Measurements from ENCODE around the gene YBX2.

YBX2 gene

GRCh38 chr17:7280519-7281073 is 13.8 kb downstream of the YBX2 start:
- Mint-ChIP-seq H3K27me3 (ENCODE audit: low read depth) (peaks cover 45% of the 10 kb centered on the region), H3K4me3 (peak overlapping the region; percentile 58), H3K4me1 (ENCODE audit: low read depth) (peaks cover 13% of the 10 kb centered on the region), H3K36me3 (ENCODE audit: low read depth) (no peaks in the 10 kb centered on the region), H3K27ac (peak overlapping the region; percentile 26), H3K9me3 (no peaks in the 10 kb centered on the region)

DNA sequence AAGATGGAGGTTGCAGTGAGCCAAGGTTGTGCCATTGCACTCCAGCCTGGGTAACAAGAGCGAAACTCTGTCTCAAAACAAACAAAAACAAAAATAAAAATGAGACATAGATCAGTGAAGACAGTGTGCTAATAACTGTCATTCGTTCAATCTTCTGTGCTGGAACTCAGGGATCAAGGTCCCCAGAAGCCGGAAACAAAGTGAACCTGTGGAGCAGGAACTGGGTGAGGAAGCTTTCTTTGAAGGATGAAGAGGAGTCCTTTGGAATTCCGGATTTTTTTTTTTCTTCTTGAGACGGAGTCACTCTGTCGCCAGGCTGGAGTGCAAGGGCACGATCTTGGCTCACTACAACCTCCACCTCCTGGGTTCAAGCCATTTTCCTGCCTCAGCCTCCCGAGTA is 15.0 kb downstream of the YBX2 start:
- H3K27me3 Mint-ChIP-seq (ENCODE audit: low read depth) = peaks cover 42% of the 10 kb centered on the region
- peaks cover 13% of the 10 kb centered on the region for H3K4me1 Mint-ChIP-seq (ENCODE audit: low read depth)
- H3K4me3 Mint-ChIP-seq = no peak overlapping the region
- H3K9me3 Mint-ChIP-seq = no peaks in the 10 kb centered on the region
- no peak overlapping the region for H3K27ac Mint-ChIP-seq
- no peaks in the 10 kb centered on the region for H3K36me3 Mint-ChIP-seq (ENCODE audit: low read depth)

DNA sequence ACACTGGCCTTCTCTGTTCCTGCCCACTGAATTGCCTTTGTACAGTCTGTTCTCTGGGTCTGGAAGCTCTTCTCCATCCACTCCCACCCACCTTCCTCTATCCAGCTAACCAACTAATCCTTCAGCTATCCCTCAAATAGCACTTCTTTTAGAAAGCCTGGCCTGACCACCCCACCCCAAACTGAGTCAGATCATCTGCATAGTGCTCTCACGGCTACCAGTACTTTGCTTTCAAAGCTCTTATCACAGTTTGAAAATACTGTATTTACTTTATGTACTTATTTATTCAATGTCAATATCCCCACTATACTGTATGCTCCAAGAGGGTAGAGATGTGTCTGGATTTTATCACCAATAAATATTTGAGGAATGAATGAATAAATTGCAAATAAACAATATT is 27.7 kb downstream of the YBX2 start:
- Mint-ChIP-seq H3K27ac (no peak overlapping the region), H3K36me3 (ENCODE audit: low read depth) (peaks cover 3% of the 10 kb centered on the region), H3K4me1 (ENCODE audit: low read depth) (peaks cover 14% of the 10 kb centered on the region), H3K9me3 (no peaks in the 10 kb centered on the region), H3K27me3 (ENCODE audit: low read depth) (peaks cover 34% of the 10 kb centered on the region), H3K4me3 (no peak overlapping the region)

GRCh38 chr17:7263801-7264078 is 30.7 kb downstream of the YBX2 start:
- Mint-ChIP-seq H3K27ac (no peak overlapping the region), H3K4me3 (peak overlapping the region; percentile 61), H3K27me3 (ENCODE audit: low read depth) (peaks cover 31% of the 10 kb centered on the region), H3K9me3 (no peaks in the 10 kb centered on the region), H3K4me1 (ENCODE audit: low read depth) (peaks cover 17% of the 10 kb centered on the region), H3K36me3 (ENCODE audit: low read depth) (peaks cover 9% of the 10 kb centered on the region)

- Mint-ChIP-seq H3K27ac (peak overlapping the region; percentile 55), H3K4me1 (ENCODE audit: low read depth) (peaks cover 17% of the 10 kb centered on the region), H3K9me3 (no peaks in the 10 kb centered on the region), H3K4me3 (peak overlapping the region; percentile 61), H3K36me3 (ENCODE audit: low read depth) (peaks cover 11% of the 10 kb centered on the region), H3K27me3 (ENCODE audit: low read depth) (peaks cover 31% of the 10 kb centered on the region)
Observed at GRCh38 chr17:7262935-7263800, 31.3 kb downstream of the YBX2 start.

- Mint-ChIP-seq H3K9me3 (no peaks in the 10 kb centered on the region), H3K36me3 (ENCODE audit: low read depth) (peaks cover 11% of the 10 kb centered on the region), H3K27me3 (ENCODE audit: low read depth) (peaks cover 31% of the 10 kb centered on the region), H3K4me3 (peak within 1 kb of the TSS; percentile 61), H3K27ac (peak within 1 kb of the TSS; percentile 55), H3K4me1 (ENCODE audit: low read depth) (peaks cover 17% of the 10 kb centered on the region)
Observed at GRCh38 chr17:7262192-7262934, 32.1 kb downstream of the YBX2 start, which contains the start of gene CLDN7. Gene CLDN7 (minus strand): TSS chr17:7262478. CDS start chr17:7262043, 435 bp downstream.

DNA sequence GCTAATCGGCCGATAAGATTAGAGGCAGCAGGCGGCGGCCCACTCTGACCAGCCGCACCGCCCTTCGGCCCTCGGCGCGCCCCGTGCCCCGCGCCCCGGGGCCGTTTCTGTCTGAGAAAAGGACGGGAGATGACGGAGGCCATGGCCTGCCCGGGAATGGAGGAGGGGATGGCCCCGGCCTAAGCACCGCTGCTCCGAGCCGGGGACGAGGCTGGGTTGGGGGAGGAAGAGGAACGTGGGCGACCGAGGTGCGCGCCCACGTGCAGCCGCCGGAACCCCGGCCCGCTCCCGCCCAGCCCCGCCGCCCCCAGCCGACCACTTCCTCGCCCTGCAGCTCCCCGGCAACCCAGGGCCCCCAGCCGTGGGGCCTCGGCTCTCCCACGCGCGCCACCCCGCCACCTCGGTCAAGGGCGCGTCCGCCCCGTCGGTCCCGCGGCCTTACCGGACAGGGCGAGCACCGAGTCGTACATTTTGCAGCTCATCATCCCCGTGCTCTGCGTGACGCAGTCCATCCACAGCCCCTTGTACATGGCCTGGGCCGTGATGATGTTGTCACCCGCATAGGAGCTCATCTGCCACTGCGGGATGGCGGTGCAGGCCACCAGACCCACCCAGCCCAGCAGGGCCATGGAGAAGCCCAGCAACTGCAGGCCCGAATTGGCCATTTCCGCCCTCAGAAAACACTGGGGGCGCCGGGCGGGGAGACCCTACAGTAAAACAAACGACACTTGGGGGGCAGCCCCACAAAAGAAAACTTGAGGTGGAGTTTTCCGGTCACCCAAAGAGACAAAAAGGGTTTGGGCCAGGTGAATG is 32.9 kb downstream of the YBX2 start:
- Mint-ChIP-seq H3K4me1 (ENCODE audit: low read depth) (peaks cover 17% of the 10 kb centered on the region), H3K27me3 (ENCODE audit: low read depth) (peaks cover 27% of the 10 kb centered on the region), H3K9me3 (no peaks in the 10 kb centered on the region), H3K36me3 (ENCODE audit: low read depth) (peaks cover 14% of the 10 kb centered on the region), H3K27ac (no peak overlapping the region), H3K4me3 (peak overlapping the region; percentile 58)

DNA sequence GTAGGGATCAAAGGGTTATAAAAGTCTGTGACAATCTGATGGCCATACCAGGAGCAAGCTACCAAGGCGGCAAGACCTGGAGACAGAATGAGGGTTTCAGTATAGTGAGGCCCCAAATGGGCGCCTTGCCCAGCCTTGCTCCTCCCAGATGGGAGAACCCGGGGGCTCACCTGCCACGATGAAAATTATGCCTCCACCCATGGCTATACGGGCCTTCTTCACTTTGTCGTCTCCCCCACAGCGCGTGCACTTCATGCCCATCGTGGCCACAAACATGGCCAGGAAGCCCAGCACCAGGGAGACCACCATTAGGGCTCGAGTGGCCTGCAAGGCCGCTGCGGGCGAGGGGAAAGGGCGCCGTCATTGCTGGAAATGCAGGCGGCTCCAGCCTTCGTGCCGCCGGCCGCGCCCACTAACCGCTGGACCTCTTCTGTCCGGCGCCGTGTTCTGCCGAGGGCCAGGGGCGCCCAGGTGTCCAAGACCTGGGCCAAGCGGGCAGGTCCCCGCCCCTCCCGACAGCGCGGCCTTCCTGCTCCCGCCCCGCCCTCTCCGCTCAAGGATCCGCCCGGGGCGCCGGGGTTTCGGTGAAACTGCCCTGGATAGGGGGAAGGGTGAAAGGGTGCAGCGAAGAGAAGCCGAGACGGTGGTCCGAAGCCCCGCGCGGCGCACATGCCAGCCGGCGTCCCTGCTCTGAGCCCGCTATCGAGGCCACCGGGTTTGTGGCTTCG is 33.6 kb downstream of the YBX2 start:
- no peak overlapping the region for H3K4me3 Mint-ChIP-seq
- H3K9me3 Mint-ChIP-seq = no peaks in the 10 kb centered on the region
- H3K27me3 Mint-ChIP-seq (ENCODE audit: low read depth) = peaks cover 27% of the 10 kb centered on the region
- H3K36me3 Mint-ChIP-seq (ENCODE audit: low read depth) = peaks cover 20% of the 10 kb centered on the region
- peaks cover 19% of the 10 kb centered on the region for H3K4me1 Mint-ChIP-seq (ENCODE audit: low read depth)
- no peak overlapping the region for H3K27ac Mint-ChIP-seq

- Mint-ChIP-seq H3K9me3 (no peaks in the 10 kb centered on the region), H3K27ac (no peak overlapping the region), H3K4me3 (no peak overlapping the region), H3K36me3 (ENCODE audit: low read depth) (peaks cover 20% of the 10 kb centered on the region), H3K4me1 (ENCODE audit: low read depth) (peaks cover 19% of the 10 kb centered on the region), H3K27me3 (ENCODE audit: low read depth) (peaks cover 27% of the 10 kb centered on the region)
Observed at GRCh38 chr17:7260151-7260550, 34.3 kb downstream of the YBX2 start.

DNA sequence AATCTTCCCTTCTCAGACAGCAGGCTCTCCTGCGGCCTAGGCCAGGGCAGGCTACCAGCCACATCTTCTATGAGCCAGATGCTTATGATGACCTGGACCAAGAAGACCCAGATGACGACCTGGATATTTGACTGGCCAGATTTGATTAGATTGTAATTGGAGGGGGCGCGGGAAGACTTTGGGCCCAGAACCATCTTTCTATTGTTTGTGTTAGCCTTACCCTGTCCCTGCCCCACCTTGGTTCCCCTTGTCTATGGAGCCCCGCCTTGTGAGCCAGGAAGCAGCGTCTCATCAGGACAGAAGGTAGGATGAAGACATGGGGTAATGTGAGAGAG is 34.9 kb downstream of the YBX2 start:
- Mint-ChIP-seq H3K27ac (no peak overlapping the region), H3K4me1 (ENCODE audit: low read depth) (peaks cover 19% of the 10 kb centered on the region), H3K4me3 (no peak overlapping the region), H3K36me3 (ENCODE audit: low read depth) (peaks cover 24% of the 10 kb centered on the region), H3K9me3 (no peaks in the 10 kb centered on the region), H3K27me3 (ENCODE audit: low read depth) (peaks cover 25% of the 10 kb centered on the region)

DNA sequence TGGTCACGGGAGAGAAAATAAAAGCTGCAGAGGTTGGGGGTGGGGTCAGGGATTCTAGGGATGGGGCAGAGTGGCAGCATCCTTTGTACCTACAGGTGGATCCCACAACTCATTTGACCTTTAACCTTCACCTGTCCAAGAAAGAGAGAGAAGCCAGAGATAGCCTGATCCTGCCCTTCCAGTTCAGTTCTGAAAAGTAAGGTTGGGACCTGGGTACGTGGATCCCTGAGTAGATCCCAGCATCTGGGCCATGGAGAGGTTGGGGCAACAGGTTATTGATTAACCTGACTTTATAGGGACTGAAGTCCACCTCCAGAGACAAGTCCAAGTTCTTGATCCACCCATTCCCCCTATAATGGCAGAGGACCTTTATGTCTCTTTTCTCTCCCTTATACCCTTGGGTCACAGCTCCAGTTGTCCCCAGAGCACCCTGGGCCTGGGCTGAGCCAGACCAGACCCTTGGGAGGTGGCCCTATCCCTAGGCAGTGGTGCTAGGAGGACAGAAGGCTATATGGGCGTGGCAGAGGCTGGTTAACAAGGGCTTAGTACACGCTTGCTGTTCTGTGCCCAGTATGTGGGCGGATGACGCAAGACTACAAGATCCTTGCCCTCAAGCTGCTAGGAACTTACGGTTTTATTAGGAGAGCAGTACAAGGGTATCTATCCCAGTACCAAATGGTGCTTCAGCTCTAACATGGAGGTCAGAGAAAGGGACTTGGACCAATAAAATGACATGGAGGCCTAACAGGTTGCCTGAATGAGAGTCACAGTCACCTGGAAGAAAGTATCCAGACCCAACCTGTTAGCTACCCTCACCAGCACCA is 35.5 kb downstream of the YBX2 start:
- Mint-ChIP-seq H3K36me3 (ENCODE audit: low read depth) (peaks cover 26% of the 10 kb centered on the region), H3K9me3 (no peaks in the 10 kb centered on the region), H3K4me3 (no peak overlapping the region), H3K4me1 (ENCODE audit: low read depth) (peaks cover 18% of the 10 kb centered on the region), H3K27ac (no peak overlapping the region), H3K27me3 (ENCODE audit: low read depth) (peaks cover 19% of the 10 kb centered on the region)

GRCh38 chr17:7256766-7257456 is 37.5 kb downstream of the YBX2 start:
- no peaks in the 10 kb centered on the region for H3K9me3 Mint-ChIP-seq
- H3K4me1 Mint-ChIP-seq (ENCODE audit: low read depth) = peaks cover 16% of the 10 kb centered on the region
- peaks cover 34% of the 10 kb centered on the region for H3K36me3 Mint-ChIP-seq (ENCODE audit: low read depth)
- no peak overlapping the region for H3K4me3 Mint-ChIP-seq
- peaks cover 3% of the 10 kb centered on the region for H3K27me3 Mint-ChIP-seq (ENCODE audit: low read depth)
- no peak overlapping the region for H3K27ac Mint-ChIP-seq

- Mint-ChIP-seq H3K4me3 (peak overlapping the region; percentile 12), H3K27ac (peak overlapping the region; percentile 31), H3K9me3 (no peaks in the 10 kb centered on the region), H3K4me1 (ENCODE audit: low read depth) (peaks cover 22% of the 10 kb centered on the region), H3K27me3 (ENCODE audit: low read depth) (no peaks in the 10 kb centered on the region), H3K36me3 (ENCODE audit: low read depth) (peaks cover 34% of the 10 kb centered on the region)
Observed at GRCh38 chr17:7254511-7254910, 39.9 kb downstream of the YBX2 start.

All from T-helper 1 cell treated with Interleukin-12 subunit alpha and Interleukin-12 subunit beta and Interleukin-4 antibody, amounts not matched to agents 30 μg/mL and 1 μg/mL, for 36 hours (primary cell).